WERI-Rb-1 (cell line): Measurements from ENCODE around the gene RAD21L1.

Source experiments
- DNase-seq: peaks from one replicate; pipeline ENCODE4 v3.0.0-alpha.2; 2020
- H3K27ac ChIP-seq: fragments of 250-450 bp; sonication (Bioruptor Pico); 2 replicates; pipeline ENCODE4 v1.5.1; 2020; ENCODE audit warnings: mild to moderate bottlenecking, moderate library complexity
- H3K27me3 ChIP-seq: fragments of 250-450 bp; sonication (Bioruptor Pico); 2 replicates; pipeline ENCODE4 v1.5.1; 2021; ENCODE audit warnings: mild to moderate bottlenecking, low read depth, moderate library complexity; ENCODE audit not compliant: insufficient read depth, severe bottlenecking
- H3K36me3 ChIP-seq: fragments of 250-450 bp; sonication (Bioruptor Pico); 2 replicates; pipeline ENCODE4 v1.5.1; 2020; ENCODE audit warnings: mild to moderate bottlenecking, moderate library complexity
- H3K4me3 ChIP-seq: 2 replicates; pipeline ENCODE4 v1.5.1; 2011; ENCODE audit warnings: low read depth, mild to moderate bottlenecking, control low read depth, low read length
- H3K9me3 ChIP-seq: fragments of 250-450 bp; sonication (Bioruptor Pico); 2 replicates; pipeline ENCODE4 v1.5.1; 2021; ENCODE audit warnings: mild to moderate bottlenecking, moderate library complexity; ENCODE audit not compliant: severe bottlenecking
- CTCF ChIP-seq: IDR thresholded peaks from 2 replicates; pipeline ENCODE4 v1.5.1; 2011; ENCODE audit warnings: low read depth, mild to moderate bottlenecking, control low read depth, inconsistent platforms, low read length

Gene RAD21L1

GRCh38 chr20:1296922-1297321 is 71.1 kb downstream of the RAD21L1 start:
- H3K4me3 ChIP-seq, result no peak overlapping the region
- H3K9me3 ChIP-seq, result no peaks in the 10 kb centered on the region
- no peaks in the 10 kb centered on the region for H3K36me3 ChIP-seq
- no peaks in the 10 kb centered on the region for H3K27me3 ChIP-seq
- DNase-seq, result no peak
- no peak overlapping the region for H3K27ac ChIP-seq
- no peak for TF ChIP-seq CTCF

- Histone ChIP-seq H3K36me3 (no peaks in the 10 kb centered on the region), H3K9me3 (no peaks in the 10 kb centered on the region), H3K27ac (no peak overlapping the region), H3K27me3 (no peaks in the 10 kb centered on the region), H3K4me3 (no peak overlapping the region)
- TF ChIP-seq CTCF, result no peak
- no peak for DNase-seq
Observed at GRCh38 chr20:1297486-1297885, 71.6 kb downstream of the RAD21L1 start.

- no peak overlapping the region for H3K27ac ChIP-seq
- no peak for DNase-seq
- TF ChIP-seq CTCF, result no peak
- H3K9me3 ChIP-seq, result no peaks in the 10 kb centered on the region
- H3K36me3 ChIP-seq, result no peaks in the 10 kb centered on the region
- no peak overlapping the region for H3K4me3 ChIP-seq
- no peaks in the 10 kb centered on the region for H3K27me3 ChIP-seq
Observed at GRCh38 chr20:1298166-1298565, 72.3 kb downstream of the RAD21L1 start.

GRCh38 chr20:1298888-1299511 is 73.2 kb downstream of the RAD21L1 start:
- no peaks in the 10 kb centered on the region for H3K27me3 ChIP-seq

GRCh38 chr20:1299522-1299921 is 73.7 kb downstream of the RAD21L1 start:
- peak; percentile 64 for DNase-seq
- H3K27me3 ChIP-seq, result no peaks in the 10 kb centered on the region
- no peaks in the 10 kb centered on the region for H3K9me3 ChIP-seq
- TF ChIP-seq CTCF, result peak; percentile 70
- no peak overlapping the region for H3K27ac ChIP-seq
- H3K36me3 ChIP-seq, result no peaks in the 10 kb centered on the region
- no peak overlapping the region for H3K4me3 ChIP-seq

More at GRCh38 chr20:1298888-1299511, 73.2 kb downstream of the RAD21L1 start:
- Histone ChIP-seq H3K4me3 (no peak overlapping the region), H3K36me3 (no peaks in the 10 kb centered on the region), H3K27ac (no peak overlapping the region), H3K9me3 (no peaks in the 10 kb centered on the region)
- TF ChIP-seq CTCF, result no peak
- no peak for DNase-seq
